ELR (cell line): ENCODE measurements around the gene UBE2E2.
A peak's percentile ranks its signal among the peaks of the same experiment; 100 is the strongest.

Source experiments
- DNase-seq: peaks from one replicate; pipeline ENCODE4 v3.0.0-alpha.2; 2015; ENCODE audit warnings: low read depth

UBE2E2 gene

GRCh38 chr3:23620638-23621015 is 417.5 kb downstream of the UBE2E2 start:
- DNase-seq, result no peak

- DNase-seq, result no peak
Measured at GRCh38 chr3:23623844-23624243, 420.7 kb downstream of the UBE2E2 start.

GRCh38 chr3:23624305-23624704 is 421.2 kb downstream of the UBE2E2 start:
- DNase-seq, result no peak

- DNase-seq, result no peak
Measured at GRCh38 chr3:23626442-23626841, 423.3 kb downstream of the UBE2E2 start.

GRCh38 chr3:23629181-23629894 is 426.2 kb downstream of the UBE2E2 start:
- peak; percentile 46 for DNase-seq

GRCh38 chr3:23633261-23633960 is 430.3 kb downstream of the UBE2E2 start:
- DNase-seq, result no peak

- no peak for DNase-seq
Measured at GRCh38 chr3:23637339-23637738, 434.2 kb downstream of the UBE2E2 start.

- no peak for DNase-seq
Measured at GRCh38 chr3:23640471-23641146, 437.5 kb downstream of the UBE2E2 start.
